ENCODE data around the gene MUC22.

DNA sequence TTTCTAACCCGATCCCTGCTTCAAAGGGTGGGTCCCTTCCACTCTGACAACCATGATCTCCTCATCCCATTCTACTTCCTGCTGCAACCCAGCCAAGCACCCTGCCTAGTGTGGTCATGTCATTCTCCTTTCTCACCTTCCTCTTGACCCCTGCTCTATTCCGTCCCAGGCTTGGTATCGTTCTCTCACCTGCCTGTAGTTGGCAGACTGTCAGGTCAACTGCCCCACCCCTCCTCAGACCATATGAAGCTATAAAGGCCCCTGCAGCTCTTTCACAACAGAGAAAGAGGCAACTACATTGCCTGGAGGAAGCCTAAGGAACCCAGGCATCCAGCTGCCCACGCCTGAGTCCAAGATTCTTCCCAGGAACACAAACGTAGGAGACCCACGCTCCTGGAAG is 26.8 kb upstream of the MUC22 start, which contains the start of gene MUC21:
- TF ChIP-seq CTCF (IDR thresholded peaks at IDR 0.05; ENCODE audit: low read length) (no peak), EZH2 (IDR thresholded peaks at IDR 0.05; ENCODE audit: borderline replicate concordance, low read length) (no peak)
